ENCODE results near the gene SUSD6. TPM values are rescaled to one million over a fixed set of nuclear protein-coding genes. Genes with fewer than 3 reads are reported as not detected.

The SUSD6 gene
- total RNA-seq, 1 donor from 2014 or later, result 22.3 TPM

DNA sequence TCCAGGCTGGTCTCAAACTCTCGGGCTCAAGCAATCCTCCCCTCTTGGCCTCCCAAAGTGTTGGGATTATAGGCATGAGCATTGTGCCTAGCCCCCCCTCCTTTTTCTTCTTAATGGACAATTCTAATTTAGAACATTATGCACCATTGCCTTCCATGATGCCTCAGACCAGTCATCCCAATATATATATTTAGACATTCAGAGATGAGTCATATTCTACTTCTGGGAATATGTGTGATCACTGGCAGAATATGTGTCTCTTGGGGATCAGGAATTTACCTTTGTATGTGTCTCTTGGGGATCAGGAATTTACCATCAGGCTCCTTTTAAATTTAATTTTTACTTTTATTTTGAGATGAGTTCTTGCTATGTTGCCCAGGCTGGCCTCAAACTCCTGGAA lies 29.2 kb upstream of the SUSD6 start:
- H3K4me1 Mint-ChIP-seq (ENCODE audit: low read depth), result peaks cover 2% of the 10 kb centered on the region
- no peak overlapping the region for H3K27ac Mint-ChIP-seq
- H3K9me3 Mint-ChIP-seq (ENCODE audit: low read depth), result no peaks in the 10 kb centered on the region
- H3K27me3 Mint-ChIP-seq, result peaks cover 2% of the 10 kb centered on the region
- DNase-seq (ENCODE audit: low spot score, unreplicated experiment), result no peak
- TF ChIP-seq, protein P1, sequence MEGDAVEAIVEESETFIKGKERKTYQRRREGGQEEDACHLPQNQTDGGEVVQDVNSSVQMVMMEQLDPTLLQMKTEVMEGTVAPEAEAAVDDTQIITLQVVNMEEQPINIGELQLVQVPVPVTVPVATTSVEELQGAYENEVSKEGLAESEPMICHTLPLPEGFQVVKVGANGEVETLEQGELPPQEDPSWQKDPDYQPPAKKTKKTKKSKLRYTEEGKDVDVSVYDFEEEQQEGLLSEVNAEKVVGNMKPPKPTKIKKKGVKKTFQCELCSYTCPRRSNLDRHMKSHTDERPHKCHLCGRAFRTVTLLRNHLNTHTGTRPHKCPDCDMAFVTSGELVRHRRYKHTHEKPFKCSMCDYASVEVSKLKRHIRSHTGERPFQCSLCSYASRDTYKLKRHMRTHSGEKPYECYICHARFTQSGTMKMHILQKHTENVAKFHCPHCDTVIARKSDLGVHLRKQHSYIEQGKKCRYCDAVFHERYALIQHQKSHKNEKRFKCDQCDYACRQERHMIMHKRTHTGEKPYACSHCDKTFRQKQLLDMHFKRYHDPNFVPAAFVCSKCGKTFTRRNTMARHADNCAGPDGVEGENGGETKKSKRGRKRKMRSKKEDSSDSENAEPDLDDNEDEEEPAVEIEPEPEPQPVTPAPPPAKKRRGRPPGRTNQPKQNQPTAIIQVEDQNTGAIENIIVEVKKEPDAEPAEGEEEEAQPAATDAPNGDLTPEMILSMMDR (IDR thresholded peaks at IDR 0.05; ENCODE audit: unreplicated experiment), result no peak
- H3K36me3 Mint-ChIP-seq (ENCODE audit: insufficient read depth), result no peaks in the 10 kb centered on the region
- no peak overlapping the region for H3K4me3 Mint-ChIP-seq (ENCODE audit: low read depth)

DNA sequence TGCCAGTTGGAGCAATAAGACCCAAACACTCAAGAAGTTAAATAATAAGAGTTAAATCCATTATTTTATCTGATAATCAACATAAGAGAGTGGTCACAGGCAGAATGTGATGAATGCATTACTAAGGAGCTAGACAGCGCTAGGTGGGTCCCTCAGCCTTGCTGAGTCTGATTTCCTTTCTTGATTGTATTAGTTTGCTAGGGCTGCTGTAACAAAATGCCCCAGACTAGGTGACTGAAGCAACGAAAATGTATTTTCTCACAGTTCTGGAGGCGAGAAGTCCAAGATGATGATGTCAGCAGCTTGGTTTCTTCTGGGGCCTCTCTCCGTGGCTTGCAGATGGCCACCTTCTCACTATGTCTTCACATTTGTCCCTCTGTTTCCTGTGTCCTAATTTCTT lies 28.6 kb upstream of the SUSD6 start:
- no peaks in the 10 kb centered on the region for H3K36me3 Mint-ChIP-seq (ENCODE audit: insufficient read depth)
- peaks cover 2% of the 10 kb centered on the region for H3K4me1 Mint-ChIP-seq (ENCODE audit: low read depth)
- no peaks in the 10 kb centered on the region for H3K9me3 Mint-ChIP-seq (ENCODE audit: low read depth)
- H3K27ac Mint-ChIP-seq, result no peak overlapping the region
- TF ChIP-seq, protein P1 (IDR thresholded peaks at IDR 0.05; ENCODE audit: unreplicated experiment), result no peak
- DNase-seq (ENCODE audit: low spot score, unreplicated experiment), result no peak
- H3K4me3 Mint-ChIP-seq (ENCODE audit: low read depth), result no peak overlapping the region
- H3K27me3 Mint-ChIP-seq, result peaks cover 2% of the 10 kb centered on the region

DNA sequence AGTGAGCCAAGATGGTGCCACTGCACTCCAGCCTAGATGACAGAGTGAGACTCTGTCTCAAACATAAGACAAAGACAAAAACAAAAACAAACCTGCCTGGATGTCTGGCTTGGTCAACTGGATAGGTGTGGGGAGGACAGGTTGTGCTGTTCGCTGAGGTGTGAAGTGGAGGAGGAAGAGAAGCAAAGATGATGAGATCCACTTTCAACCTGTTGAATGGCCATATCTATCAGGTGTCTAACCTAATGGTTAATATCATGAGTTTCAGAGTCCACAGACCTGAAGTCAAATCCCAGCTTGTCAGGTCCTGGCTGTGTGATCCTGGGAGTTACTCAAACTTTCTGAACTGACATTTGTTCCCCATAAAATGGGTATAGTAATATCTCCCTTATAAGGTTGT lies 27.0 kb upstream of the SUSD6 start:
- no peaks in the 10 kb centered on the region for H3K27me3 Mint-ChIP-seq
- H3K27ac Mint-ChIP-seq, result no peak overlapping the region
- no peak overlapping the region for H3K4me3 Mint-ChIP-seq (ENCODE audit: low read depth)
- TF ChIP-seq, protein P1 (IDR thresholded peaks at IDR 0.05; ENCODE audit: unreplicated experiment), result no peak
- no peak for DNase-seq (ENCODE audit: low spot score, unreplicated experiment)
- H3K4me1 Mint-ChIP-seq (ENCODE audit: low read depth), result peaks cover 2% of the 10 kb centered on the region
- H3K9me3 Mint-ChIP-seq (ENCODE audit: low read depth), result no peaks in the 10 kb centered on the region
- H3K36me3 Mint-ChIP-seq (ENCODE audit: insufficient read depth), result no peaks in the 10 kb centered on the region

DNA sequence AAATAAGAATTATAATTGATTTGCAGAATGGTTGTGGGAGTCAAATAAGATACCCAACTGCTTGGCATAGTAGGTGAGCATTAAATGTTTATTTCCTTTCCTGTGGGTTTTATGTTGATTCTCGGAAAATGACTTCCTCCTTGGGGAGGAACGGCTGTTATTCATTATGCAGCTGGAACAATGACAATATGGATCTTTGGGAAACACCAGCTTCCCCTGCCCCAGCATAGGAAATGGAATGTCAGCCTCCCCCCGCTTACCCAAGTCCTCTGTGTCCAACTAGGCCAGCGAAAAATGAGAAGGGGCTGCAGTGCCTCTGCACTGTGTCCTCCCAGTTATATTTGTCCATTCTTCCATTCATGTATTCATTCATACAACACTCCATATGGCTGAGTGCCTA lies 25.0 kb upstream of the SUSD6 start:
- Mint-ChIP-seq H3K9me3 (ENCODE audit: low read depth) (no peaks in the 10 kb centered on the region), H3K4me1 (ENCODE audit: low read depth) (no peaks in the 10 kb centered on the region), H3K27me3 (no peaks in the 10 kb centered on the region), H3K4me3 (ENCODE audit: low read depth) (no peak overlapping the region), H3K27ac (no peak overlapping the region), H3K36me3 (ENCODE audit: insufficient read depth) (no peaks in the 10 kb centered on the region)
- DNase-seq (ENCODE audit: low spot score, unreplicated experiment), result no peak
- TF ChIP-seq, protein P1 (IDR thresholded peaks at IDR 0.05; ENCODE audit: unreplicated experiment), result no peak

DNA sequence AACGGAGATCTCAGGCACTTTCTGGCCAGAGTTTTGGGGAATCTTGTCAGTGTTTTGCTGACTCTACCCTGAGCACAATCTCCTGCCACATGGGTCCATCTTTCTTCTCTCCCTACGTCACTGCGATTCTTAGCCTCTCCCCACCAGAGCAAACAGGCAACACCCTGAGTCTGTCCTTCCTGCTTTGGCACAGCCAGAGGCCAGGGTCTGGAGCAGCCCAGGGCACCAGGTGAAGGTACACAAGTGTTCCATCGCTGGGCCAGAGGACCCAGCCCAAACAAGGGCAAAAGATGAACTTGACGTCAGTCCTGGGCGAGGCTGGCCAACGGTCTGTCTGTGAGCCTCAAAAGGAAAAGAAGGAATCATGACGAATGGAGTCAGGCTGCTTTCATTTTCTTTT lies 24.0 kb upstream of the SUSD6 start:
- TF ChIP-seq, protein P1 (IDR thresholded peaks at IDR 0.05; ENCODE audit: unreplicated experiment), result no peak
- Mint-ChIP-seq H3K4me3 (ENCODE audit: low read depth) (no peak overlapping the region), H3K9me3 (ENCODE audit: low read depth) (no peaks in the 10 kb centered on the region), H3K36me3 (ENCODE audit: insufficient read depth) (no peaks in the 10 kb centered on the region), H3K27me3 (no peaks in the 10 kb centered on the region), H3K27ac (no peak overlapping the region), H3K4me1 (ENCODE audit: low read depth) (no peaks in the 10 kb centered on the region)
- no peak for DNase-seq (ENCODE audit: low spot score, unreplicated experiment)

Data from progenitor cell of endocrine pancreas (in vitro differentiated cells).